K562 (cell line): Measurements from ENCODE around the gene LTBP1. TPM values are rescaled to one million over a fixed set of nuclear protein-coding genes. Genes with fewer than 3 reads are reported as not detected.
A peak's percentile ranks its signal among the peaks of the same experiment; 100 is the strongest.

Experiments used
- ATAC-seq: fragments of 200-7000 bp; cut with Tn5 transposase; 3 replicates; pipeline ENCODE4 v1.9.1; 2020; ENCODE audit warnings: moderate library complexity
- BruUV-seq: library from RNA; stranded (reverse); fragments of 400-500 nt; replicated peaks from 2 replicates; lab custom pipeline; 2021; lab: Mats Ljungman, UMichigan
- CTCF ChIA-PET: fragments of 300-600 bp; formaldehyde crosslinking; extraction: SDS; loops from one replicate; lab custom pipeline; 2021; ENCODE audit warnings: low intra/inter-chr PET ratio; lab: Yijun Ruan, JAX
- POLR2A ChIA-PET: fragments of 300-600, 350-650 bp; sonication (Branson Sonifier 250); formaldehyde crosslinking; extraction: SDS; loops from one replicate; lab custom pipeline; 2021; ENCODE audit warnings: antibody characterized with exemption, inconsistent platforms; lab: Yijun Ruan, JAX
- DNase-seq, 4 experiments: peaks; one replicate each; pipeline versions ENCODE4 v3.0.0 to v3.0.0-alpha.2; 2011 to 2018; ENCODE audit warnings: low spot score in 3 of 4, mixed read lengths in 3 of 4; ENCODE audit errors: extremely low read depth in 1 of 4
- FAIRE-seq: peaks from 2 replicates; lab custom pipeline; 2011; peaks lifted over from hg19 to GRCh38; lab: Jason Lieb, UNC
- H2AFZ ChIP-seq: 2 replicates; pipeline ENCODE4 v1.6.0; 2011; ENCODE audit warnings: low read depth, low read length, control low read depth, inconsistent platforms
- H3K27ac ChIP-seq: fragments of 200-600 bp; 3 replicates; pipeline ENCODE4 v1.8.0; 2011; ENCODE audit warnings: low read depth, mild to moderate bottlenecking, control low read depth, inconsistent platforms, low read length, moderate library complexity, mixed read lengths; ENCODE audit errors: extremely low read depth
- H3K27me3 ChIP-seq, 2 experiments: fragments of 300-600 bp in 1 of 2; 2 replicates in 1 of 2; 3 replicates in 1 of 2; pipeline versions ENCODE4 v1.6.0 to v1.8.0; 2011; ENCODE audit warnings: inconsistent platforms in 2 of 2, low read length in 2 of 2, mild to moderate bottlenecking in 1 of 2, mixed read lengths in 1 of 2, moderate library complexity in 1 of 2; ENCODE audit not compliant: control insufficient read depth in 2 of 2, insufficient read depth in 2 of 2
- H3K36me3 ChIP-seq: fragments of 300-600 bp; 3 replicates; pipeline ENCODE4 v1.8.0; 2011; ENCODE audit warnings: mild to moderate bottlenecking, low read length, inconsistent platforms; ENCODE audit not compliant: control insufficient read depth, insufficient read depth
- H3K4me1 ChIP-seq, 2 experiments: fragments of 200-600 bp in 1 of 2; replicated peaks in 1 of 2; 2 replicates in 1 of 2; 3 replicates in 1 of 2; pipeline versions ENCODE4 v1.5.1 to v1.8.0; 2011; ENCODE audit warnings: inconsistent platforms in 2 of 2, low read length in 2 of 2, mild to moderate bottlenecking in 1 of 2, mixed read lengths in 1 of 2, moderate library complexity in 1 of 2; ENCODE audit not compliant: control insufficient read depth in 2 of 2, insufficient read depth in 2 of 2
- H3K4me2 ChIP-seq: 2 replicates; pipeline ENCODE4 v1.6.1; 2011; ENCODE audit warnings: low read length, control low read depth, inconsistent platforms, mixed read lengths; ENCODE audit not compliant: insufficient read depth
- H3K4me3 ChIP-seq: fragments of 200-600 bp; sonication (generic), shearing (Covaris generic); 2 replicates; pipeline ENCODE4 v1.5.1; 2016; ENCODE audit warnings: control low read depth, inconsistent platforms
- H3K79me2 ChIP-seq: fragments of 200-600 bp; 3 replicates; pipeline ENCODE4 v1.8.0; 2011; ENCODE audit warnings: low read length, inconsistent platforms; ENCODE audit not compliant: control insufficient read depth, insufficient read depth
- H3K9ac ChIP-seq, 2 experiments: 2 replicates each; pipeline versions ENCODE4 v1.6.0 to v1.6.1; 2011; ENCODE audit warnings: low read depth in 2 of 2, low read length in 2 of 2, control low read depth in 1 of 2, inconsistent platforms in 1 of 2, mild to moderate bottlenecking in 1 of 2, mixed read lengths in 1 of 2; ENCODE audit not compliant: insufficient read depth in 1 of 2
- H3K9me1 ChIP-seq: one replicate; pipeline ENCODE4 v1.6.0; 2011; ENCODE audit warnings: inconsistent platforms, mild to moderate bottlenecking, low read length, moderate library complexity; ENCODE audit not compliant: control insufficient read depth, insufficient read depth
- H3K9me3 ChIP-seq: replicated peaks from 2 replicates; pipeline ENCODE4 v1.5.1; 2011; ENCODE audit warnings: low read depth, low read length, inconsistent platforms; ENCODE audit not compliant: control insufficient read depth, insufficient read depth
- H4K20me1 ChIP-seq: replicated peaks from 2 replicates; pipeline ENCODE4 v1.6.1; 2011; ENCODE audit warnings: low read length, inconsistent platforms, mixed read lengths; ENCODE audit not compliant: control insufficient read depth, insufficient read depth
- FOXK2 ChIP-seq, 2 experiments: fragments of 450-650 bp; IDR thresholded peaks in 1 of 2; conservative IDR thresholded peaks in 1 of 2; 2 replicates each; pipeline ENCODE4 v1.6.1; 2016; ENCODE audit warnings: low read depth in 2 of 2, mild to moderate bottlenecking in 1 of 2
- MEF2A ChIP-seq: IDR thresholded peaks from 2 replicates; pipeline ENCODE4 v1.6.1; 2011; ENCODE audit warnings: low read depth, mild to moderate bottlenecking, low read length, moderate library complexity; ENCODE audit not compliant: control insufficient read depth
- TCF3 ChIP-seq: sonication (generic); formaldehyde crosslinking; IDR thresholded peaks from 2 replicates; pipeline ENCODE4 v1.4.0; 2020; ENCODE audit warnings: mild to moderate bottlenecking, missing genetic modification reagents
- TOE1 ChIP-seq, 2 experiments: fragments of 450-650 bp in 1 of 2; sonication (generic) in 1 of 2; formaldehyde crosslinking in 1 of 2; IDR thresholded peaks; 2 replicates each; pipeline versions ENCODE4 v1.7.1 to v1.8.0; 2016 to 2022; ENCODE audit warnings: borderline replicate concordance in 2 of 2, mild to moderate bottlenecking in 2 of 2, antibody characterized with exemption in 1 of 2, inconsistent platforms in 1 of 2, low read depth in 1 of 2, missing genetic modification reagents in 1 of 2, moderate library complexity in 1 of 2
- ZNF384 ChIP-seq: IDR thresholded peaks from 2 replicates; pipeline ENCODE4 v1.6.1; 2012; ENCODE audit warnings: low read depth, low read length, improper control_type of control experiment
- WGBS: fragments of 100-300 bp; shearing (Covaris generic); methylation state at CpG from one replicate; pipeline ENCODE4 v1.1.6; 2016; ENCODE audit warnings: low coverage, mixed read lengths; ENCODE audit not compliant: insufficient coverage; ENCODE audit errors: missing lambda C conversion rate; 5-methylcytosine and 5-hydroxymethylcytosine counted together
- in situ Hi-C: fragments of 300-500 bp; cut with MboI; formaldehyde crosslinking; loops from 4 replicates; pipeline ENCODE4 v1.15.0; 2018; ENCODE audit warnings: inconsistent platforms, mixed read lengths
- intact Hi-C: fragments of 100-400 bp; cut with micrococcal nuclease; formaldehyde crosslinking; loops from 2 replicates; pipeline ENCODE4 v1.14.2; 2022
- polyA plus RNA-seq, 8 experiments: library from polyadenylated mRNA; depleted of rRNA in 4 of 8; stranded (reverse) in 5 of 8; unstranded in 3 of 8; fragments of >200 nt; fragmentation: Nextera tagmentation in 2 of 8; fragmentation: Illumina TruSeq in 1 of 8; extraction: Ambion mirVana in 2 of 8; extraction: Trizol in 1 of 8; gene quantifications; 2 replicates each; pipeline versions ENCODE4 v1.2.1 to v1.2.3, GENCODE V29; 2011 to 2014; ENCODE audit warnings: inconsistent platforms in 1 of 8, missing spikeins in 1 of 8
- total RNA-seq, 7 experiments: library from RNA; depleted of rRNA in 6 of 7; stranded (reverse); fragments of >200 nt in 6 of 7; fragmentation: Illumina TruSeq in 2 of 7; extraction: Trizol in 2 of 7; gene quantifications; 2 replicates each; pipeline versions ENCODE4 v1.2.1 to v1.2.3, GENCODE V29; 2011 to 2021; ENCODE audit warnings: low replicate concordance in 1 of 7
- TF ChIP-seq, protein P1 (sequence below), 2 experiments: fragments of 450-650 bp; conservative IDR thresholded peaks; 2 replicates each; pipeline ENCODE4 v1.6.1; 2017; ENCODE audit warnings: mild to moderate bottlenecking in 2 of 2, moderate library complexity in 2 of 2
- TF ChIP-seq, protein P2 (sequence below): fragments of 450-650 bp; conservative IDR thresholded peaks from 2 replicates; pipeline ENCODE4 v1.6.1; 2016; ENCODE audit warnings: missing genetic modification characterization, low read depth, mild to moderate bottlenecking, control low read depth, missing compliant biosample characterization

LTBP1 gene
- total and polyA plus RNA-seq, 9 of the 15 experiments (the other 6 are each of a cell fraction or from before 2014, with no cell fraction given), result 3.6 to 16.4 (median 8.5) TPM

DNA sequence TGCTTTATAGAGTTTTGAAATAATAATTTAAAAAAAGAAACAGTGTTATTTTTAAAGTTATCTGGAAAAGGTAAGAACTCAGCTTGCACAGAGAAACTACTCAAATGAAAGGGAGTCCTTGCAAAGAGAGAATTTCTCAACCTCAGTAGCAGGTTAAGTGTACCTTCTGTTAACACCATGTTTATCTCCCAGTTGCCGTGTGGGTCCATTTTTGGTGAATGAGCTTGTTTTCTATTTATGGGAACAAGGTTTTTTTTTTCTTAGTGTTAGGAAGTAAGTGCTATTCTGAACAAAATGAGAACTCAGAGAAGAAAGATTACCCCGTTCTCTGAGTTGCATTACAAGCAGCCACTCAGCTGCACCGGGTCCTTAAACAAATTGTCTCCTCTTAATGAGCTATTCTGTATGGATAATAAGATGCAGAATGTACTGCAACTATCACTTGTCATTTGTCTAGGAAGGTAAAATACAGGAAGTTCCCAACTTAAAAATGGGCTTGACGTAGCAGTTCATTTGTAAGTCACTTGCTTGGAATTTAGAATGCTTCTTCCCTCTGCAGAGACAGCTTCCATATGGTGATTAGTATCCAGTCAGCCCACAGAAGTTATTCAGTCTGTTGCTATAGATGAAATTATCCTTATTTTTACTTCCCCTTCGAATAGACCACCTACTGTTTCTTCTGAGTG lies 74.9 kb downstream of the LTBP1 start:
- H3K9ac ChIP-seq, result peak overlapping the region in 1 of 2 experiments; percentile 9; a peak in 1 of 4 replicates
- H3K36me3 ChIP-seq, result no peaks in the 10 kb centered on the region
- H4K20me1 ChIP-seq, result no peaks in the 10 kb centered on the region
- H3K27me3 ChIP-seq, result no peaks in the 10 kb centered on the region
- FAIRE-seq (peak; percentile 62), ATAC-seq (no peak), DNase-seq (peak in 1 of 4 experiments; percentile 42)
- H3K4me1 ChIP-seq, result peaks cover 10 to 45% of the 10 kb centered on the region in 2 experiments; a peak in 4 of 5 replicates
- 16% methylated on average over 5 of the region's 5 CpGs for WGBS
- peaks cover 6% of the 10 kb centered on the region; the same call in 1 of the 2 replicates for H3K9me3 ChIP-seq
- no peaks in the 10 kb centered on the region; the same call in 2 of the 3 replicates for H3K79me2 ChIP-seq
- peak overlapping the region; percentile 36 for H2AFZ ChIP-seq
- peak overlapping the region; percentile 45; the same call in 1 of the 2 replicates for H3K4me2 ChIP-seq
- TF ChIP-seq, protein P1, sequence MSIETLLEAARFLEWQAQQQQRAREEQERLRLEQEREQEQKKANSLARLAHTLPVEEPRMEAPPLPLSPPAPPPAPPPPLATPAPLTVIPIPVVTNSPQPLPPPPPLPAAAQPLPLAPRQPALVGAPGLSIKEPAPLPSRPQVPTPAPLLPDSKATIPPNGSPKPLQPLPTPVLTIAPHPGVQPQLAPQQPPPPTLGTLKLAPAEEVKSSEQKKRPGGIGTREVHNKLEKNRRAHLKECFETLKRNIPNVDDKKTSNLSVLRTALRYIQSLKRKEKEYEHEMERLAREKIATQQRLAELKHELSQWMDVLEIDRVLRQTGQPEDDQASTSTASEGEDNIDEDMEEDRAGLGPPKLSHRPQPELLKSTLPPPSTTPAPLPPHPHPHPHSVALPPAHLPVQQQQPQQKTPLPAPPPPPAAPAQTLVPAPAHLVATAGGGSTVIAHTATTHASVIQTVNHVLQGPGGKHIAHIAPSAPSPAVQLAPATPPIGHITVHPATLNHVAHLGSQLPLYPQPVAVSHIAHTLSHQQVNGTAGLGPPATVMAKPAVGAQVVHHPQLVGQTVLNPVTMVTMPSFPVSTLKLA (conservative IDR thresholded peaks at IDR 0.05), result 0 out of 4 replicates have a peak, but pooled peaks of 1 of the 2 experiments have one; percentile 14
- TF ChIP-seq, protein P2, sequence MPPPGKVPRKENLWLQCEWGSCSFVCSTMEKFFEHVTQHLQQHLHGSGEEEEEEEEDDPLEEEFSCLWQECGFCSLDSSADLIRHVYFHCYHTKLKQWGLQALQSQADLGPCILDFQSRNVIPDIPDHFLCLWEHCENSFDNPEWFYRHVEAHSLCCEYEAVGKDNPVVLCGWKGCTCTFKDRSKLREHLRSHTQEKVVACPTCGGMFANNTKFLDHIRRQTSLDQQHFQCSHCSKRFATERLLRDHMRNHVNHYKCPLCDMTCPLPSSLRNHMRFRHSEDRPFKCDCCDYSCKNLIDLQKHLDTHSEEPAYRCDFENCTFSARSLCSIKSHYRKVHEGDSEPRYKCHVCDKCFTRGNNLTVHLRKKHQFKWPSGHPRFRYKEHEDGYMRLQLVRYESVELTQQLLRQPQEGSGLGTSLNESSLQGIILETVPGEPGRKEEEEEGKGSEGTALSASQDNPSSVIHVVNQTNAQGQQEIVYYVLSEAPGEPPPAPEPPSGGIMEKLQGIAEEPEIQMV (tag), result no peak
- TF ChIP-seq FOXK2 (conservative IDR thresholded peaks at IDR 0.05 in 1 of 2, IDR thresholded peaks at IDR 0.05 in 1 of 2; ENCODE audit: low read depth in 2 of 2), result peak; percentile 18 to 53; a peak in 2 of 4 replicates
- TF ChIP-seq ZNF384, result 0 out of 2 replicates have a peak, but pooled peaks have one; percentile 17
- TF ChIP-seq MEF2A, result peak; percentile 95
- no peak for TF ChIP-seq TOE1 (IDR thresholded peaks at IDR 0.05; ENCODE audit: borderline replicate concordance)
- TF ChIP-seq TOE1 (CRISPR knock-in tag; IDR thresholded peaks at IDR 0.05; ENCODE audit: borderline replicate concordance, low read depth), result no peak
- peak; percentile 24; the same call in 1 of the 2 replicates for TF ChIP-seq TCF3 (CRISPR knock-in tag)
- no peaks in the 10 kb centered on the region for H3K9me1 ChIP-seq
- ChIA-PET POLR2A (interaction anchor here (1.4 kb wide), 1 partner anchor 15 kb away, joined by 4 read pairs; no protein-coding TSS in a partner anchor), CTCF (no interaction called here)
- in situ Hi-C loops (no loop called here), intact Hi-C loops (loop anchor here (5.0 kb wide), 1 partner anchor 59 kb away; no protein-coding TSS in a partner anchor)
- peak overlapping the region; percentile 76 for H3K27ac ChIP-seq
- H3K4me3 ChIP-seq, result no peak overlapping the region
- BruUV-seq, result no TSS peak
